H1 (cell line): ENCODE measurements around the gene DTWD2. TPM values are rescaled to one million over a fixed set of nuclear protein-coding genes. Genes with fewer than 3 reads are reported as not detected.

ENCODE experiments used
- CHD7 ChIP-seq: fragments of 300-600 bp; sonication (generic); IDR thresholded peaks from 2 replicates; pipeline ENCODE4 v1.7.1; 2012; ENCODE audit warnings: low read length, moderate library complexity, mild to moderate bottlenecking, inconsistent platforms; ENCODE audit not compliant: insufficient replicate concordance
- JUND ChIP-seq: IDR thresholded peaks from 2 replicates; pipeline ENCODE4 v1.6.1; 2011; ENCODE audit warnings: mild to moderate bottlenecking, improper control_type of control experiment, low read length
- RNF2 ChIP-seq: fragments of 200-900, 300-1000 bp; sonication (generic); IDR thresholded peaks from 2 replicates; pipeline ENCODE4 v1.7.1; 2016; ENCODE audit warnings: borderline replicate concordance, low read depth, mild to moderate bottlenecking, antibody characterized with exemption, low read length; ENCODE audit not compliant: poor library complexity, severe bottlenecking; ENCODE audit errors: missing control alignments
- polyA plus RNA-seq, 7 experiments: library from polyadenylated mRNA; depleted of rRNA in 3 of 7; stranded (reverse) in 5 of 7; unstranded in 2 of 7; fragments of >200 nt in 5 of 7; fragments of 200-250 nt in 2 of 7; gene quantifications; 1 replicate in 5 of 7; 2 replicates in 1 of 7; 4 replicates in 1 of 7; pipeline versions ENCODE4 v1.2.1 to v1.2.3, GENCODE V29; 2011 to 2013; ENCODE audit warnings: missing spikeins in 2 of 7, mixed read lengths in 2 of 7
- total RNA-seq: library from RNA; stranded (reverse); fragmentation: NEBNext Ultra II Directional; extraction: Animal tissue kit (Norgen Biotek cat#: 25700); gene quantifications from 2 replicates; pipeline ENCODE4 v1.2.1, GENCODE V29; 2021

DTWD2 gene
- total and polyA plus RNA-seq, 2 of the 8 experiments (the other 6 are each of a cell fraction or from before 2014, with no cell fraction given): 4.3 to 17.1 TPM

- TF ChIP-seq CHD7: no peak
- TF ChIP-seq JUND: no peak
- TF ChIP-seq RNF2: no peak
Measured at GRCh38 chr5:118875131-118875530, 113.2 kb downstream of the DTWD2 start (continued).
